Measurements from ENCODE around the gene UBE2E1.
"Not testable (repeated sequence)": the region's sequence is repeated elsewhere in the genome, so short reads cannot be mapped to it uniquely, and the experiment has no call there.

The UBE2E1 gene

GRCh38 chr3:23822559-23822958, 16.8 kb downstream of the UBE2E1 start:
- DNase-seq = no peak

GRCh38 chr3:23823620-23824019, 17.9 kb downstream of the UBE2E1 start:
- DNase-seq = no peak

- DNase-seq = no peak
Measured at GRCh38 chr3:23824699-23825444, 19.1 kb downstream of the UBE2E1 start.

- no peak for DNase-seq
Measured at GRCh38 chr3:23825802-23826201, 20.0 kb downstream of the UBE2E1 start.

- DNase-seq = no peak
Measured at GRCh38 chr3:23826382-23827064, 20.8 kb downstream of the UBE2E1 start.

- no peak for DNase-seq
Measured at GRCh38 chr3:23829242-23829934, 23.6 kb downstream of the UBE2E1 start.

- no peak for DNase-seq
Measured at GRCh38 chr3:23830869-23831484, 25.2 kb downstream of the UBE2E1 start.

GRCh38 chr3:23831517-23832394, 26.0 kb downstream of the UBE2E1 start:
- no peak for DNase-seq

GRCh38 chr3:23832523-23832922, 26.8 kb downstream of the UBE2E1 start:
- no peak for DNase-seq

GRCh38 chr3:23834082-23834870, 28.5 kb downstream of the UBE2E1 start:
- peak; percentile 43 for DNase-seq

- no peak for DNase-seq
Measured at GRCh38 chr3:23835087-23835486, 29.3 kb downstream of the UBE2E1 start.

GRCh38 chr3:23835802-23836201, 30.0 kb downstream of the UBE2E1 start:
- DNase-seq = no peak

GRCh38 chr3:23836536-23837230, 30.9 kb downstream of the UBE2E1 start:
- DNase-seq = no peak

- DNase-seq = no peak
Measured at GRCh38 chr3:23837286-23837685, 31.5 kb downstream of the UBE2E1 start.

GRCh38 chr3:23837691-23838090, 31.9 kb downstream of the UBE2E1 start:
- DNase-seq = no peak

GRCh38 chr3:23840521-23840920, 34.8 kb downstream of the UBE2E1 start:
- no peak for DNase-seq

- DNase-seq = no peak
Measured at GRCh38 chr3:23843869-23844268, 38.1 kb downstream of the UBE2E1 start.

- DNase-seq = no peak
Measured at GRCh38 chr3:23845326-23846216, 39.8 kb downstream of the UBE2E1 start.

- DNase-seq = not testable (repeated sequence)
Measured at GRCh38 chr3:23849462-23849861, 43.7 kb downstream of the UBE2E1 start.

GRCh38 chr3:23856286-23856685, 50.5 kb downstream of the UBE2E1 start:
- DNase-seq = no peak

Measured in hematopoietic multipotent progenitor cell treated with erythropoietin and hydrocortisone succinate and interleukin-3 and kit ligand, for 6 days (in vitro differentiated cells).